Vagina (tissue), 2 donors: ENCODE results near the gene NCS1. TPM values are rescaled to one million over a fixed set of nuclear protein-coding genes. Genes with fewer than 3 reads are reported as not detected.

Experiments used
- DNase-seq, 2 donors: peaks; one replicate each; pipeline ENCODE4 v3.0.0-alpha.2; 2017; ENCODE audit errors: extremely low spot score in 2 of 2
- H3K27ac ChIP-seq: fragments of 200-600 bp; sonication (generic); one replicate; pipeline ENCODE4 v1.5.1; 2019
- H3K27me3 ChIP-seq: fragments of 200-600 bp; sonication (generic); one replicate; pipeline ENCODE4 v1.5.1; 2019
- H3K36me3 ChIP-seq, 2 donors: fragments of 200-600 bp; sonication (generic); one replicate each; pipeline ENCODE4 v1.5.1; 2017 to 2019
- H3K4me1 ChIP-seq: fragments of 200-600 bp; sonication (generic); one replicate; pipeline ENCODE4 v1.5.1; 2019
- H3K4me3 ChIP-seq, 2 donors: fragments of 200-600 bp; sonication (generic); 1 replicate in 1 of 2; 2 replicates in 1 of 2; pipeline ENCODE4 v1.5.1; 2016 to 2019
- H3K9me3 ChIP-seq: fragments of 200-600 bp; sonication (generic); one replicate; pipeline ENCODE4 v1.5.1; 2019
- POLR2A ChIP-seq, 2 donors: fragments of 450-650 bp; IDR thresholded peaks; one replicate each; pipeline ENCODE4 v1.6.1; 2017; ENCODE audit warnings: antibody characterized with exemption in 2 of 2, mild to moderate bottlenecking in 2 of 2, moderate library complexity in 2 of 2
- POLR2AphosphoS5 ChIP-seq, 2 donors: sonication (generic); formaldehyde crosslinking; IDR thresholded peaks; one replicate each; pipeline ENCODE4 v1.9.0; 2017; ENCODE audit warnings: antibody characterized with exemption in 2 of 2, mild to moderate bottlenecking in 2 of 2, low read depth in 1 of 2; ENCODE audit not compliant: insufficient read depth in 1 of 2
- intact Hi-C: fragments of 100-400 bp; cut with DNase I; formaldehyde crosslinking; loops from one replicate; pipeline ENCODE4 v1.15.1; 2023
- total RNA-seq: library from RNA; depleted of rRNA; stranded (reverse); fragments of >200 nt; gene quantifications from one replicate; pipeline ENCODE4 v1.2.3, GENCODE V29; 2016
- TF ChIP-seq, protein P1 (sequence below), 3 experiments: fragments of 450-650 bp in 2 of 3; fragments of 200-600 bp in 1 of 3; sonication (generic) in 1 of 3; IDR thresholded peaks; one replicate each; pipeline ENCODE4 v1.5.1; 2017 to 2019; ENCODE audit warnings: antibody characterized with exemption in 3 of 3, mild to moderate bottlenecking in 2 of 3, moderate library complexity in 2 of 3

NCS1 gene
- total RNA-seq, 1 donor from 2014 or later, result 20.4 TPM

DNA sequence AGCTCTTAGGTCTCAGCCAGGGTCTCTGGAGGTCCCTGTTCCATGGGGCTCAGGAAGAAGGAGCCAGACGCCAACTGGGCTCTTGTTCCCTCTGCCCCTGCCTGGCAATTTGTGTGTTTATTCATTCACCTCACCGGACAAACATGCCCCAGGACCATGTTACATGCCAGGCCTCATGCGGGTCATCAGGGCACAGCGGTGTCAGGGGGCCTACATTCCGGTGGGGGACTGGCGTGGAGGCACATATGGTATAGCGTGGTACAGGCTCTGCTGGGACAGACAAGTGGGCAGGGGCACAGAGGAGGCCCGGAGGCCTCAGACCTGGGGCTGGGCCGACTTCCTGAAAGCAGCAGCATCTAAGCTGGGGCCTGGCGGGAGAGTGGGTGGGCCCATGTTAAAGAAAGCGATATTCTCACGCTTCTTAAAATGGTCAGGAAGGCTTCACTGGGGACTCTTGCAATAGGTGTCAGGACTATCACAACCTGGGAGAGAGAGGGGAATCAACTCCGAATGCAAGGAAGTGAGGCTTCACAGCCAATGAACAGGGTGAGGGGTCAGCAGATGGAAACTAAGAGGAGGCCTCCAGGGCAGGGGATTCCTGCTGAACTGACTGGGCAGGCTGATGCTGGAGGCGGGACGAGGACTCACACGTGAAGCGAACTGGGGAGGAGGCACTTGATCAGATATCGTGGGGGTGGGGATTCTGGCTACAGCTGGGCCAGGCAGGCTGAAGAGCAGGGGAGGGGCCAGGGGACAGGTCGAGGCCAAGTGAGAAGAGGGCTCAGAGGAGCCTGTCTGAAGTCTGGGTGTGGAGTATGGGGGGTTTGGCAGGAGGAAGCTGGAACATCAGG lies 41.9 kb downstream of the NCS1 start:
- peaks cover 36% of the 10 kb centered on the region for H3K4me1 ChIP-seq
- H3K27me3 ChIP-seq, result no peaks in the 10 kb centered on the region
- intact Hi-C loops, result no loop called here
- no peaks in the 10 kb centered on the region for H3K36me3 ChIP-seq
- H3K4me3 ChIP-seq, result no peak overlapping the region
- TF ChIP-seq, protein P1, sequence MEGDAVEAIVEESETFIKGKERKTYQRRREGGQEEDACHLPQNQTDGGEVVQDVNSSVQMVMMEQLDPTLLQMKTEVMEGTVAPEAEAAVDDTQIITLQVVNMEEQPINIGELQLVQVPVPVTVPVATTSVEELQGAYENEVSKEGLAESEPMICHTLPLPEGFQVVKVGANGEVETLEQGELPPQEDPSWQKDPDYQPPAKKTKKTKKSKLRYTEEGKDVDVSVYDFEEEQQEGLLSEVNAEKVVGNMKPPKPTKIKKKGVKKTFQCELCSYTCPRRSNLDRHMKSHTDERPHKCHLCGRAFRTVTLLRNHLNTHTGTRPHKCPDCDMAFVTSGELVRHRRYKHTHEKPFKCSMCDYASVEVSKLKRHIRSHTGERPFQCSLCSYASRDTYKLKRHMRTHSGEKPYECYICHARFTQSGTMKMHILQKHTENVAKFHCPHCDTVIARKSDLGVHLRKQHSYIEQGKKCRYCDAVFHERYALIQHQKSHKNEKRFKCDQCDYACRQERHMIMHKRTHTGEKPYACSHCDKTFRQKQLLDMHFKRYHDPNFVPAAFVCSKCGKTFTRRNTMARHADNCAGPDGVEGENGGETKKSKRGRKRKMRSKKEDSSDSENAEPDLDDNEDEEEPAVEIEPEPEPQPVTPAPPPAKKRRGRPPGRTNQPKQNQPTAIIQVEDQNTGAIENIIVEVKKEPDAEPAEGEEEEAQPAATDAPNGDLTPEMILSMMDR (IDR thresholded peaks at IDR 0.05), result no peak
- TF ChIP-seq POLR2A (IDR thresholded peaks at IDR 0.05) (no peak), POLR2AphosphoS5 (IDR thresholded peaks at IDR 0.05; ENCODE audit: insufficient read depth in 1 of 2, low read depth in 1 of 2) (no peak)
- H3K9me3 ChIP-seq, result no peaks in the 10 kb centered on the region
- H3K27ac ChIP-seq, result no peak overlapping the region
- no peak for DNase-seq

DNA sequence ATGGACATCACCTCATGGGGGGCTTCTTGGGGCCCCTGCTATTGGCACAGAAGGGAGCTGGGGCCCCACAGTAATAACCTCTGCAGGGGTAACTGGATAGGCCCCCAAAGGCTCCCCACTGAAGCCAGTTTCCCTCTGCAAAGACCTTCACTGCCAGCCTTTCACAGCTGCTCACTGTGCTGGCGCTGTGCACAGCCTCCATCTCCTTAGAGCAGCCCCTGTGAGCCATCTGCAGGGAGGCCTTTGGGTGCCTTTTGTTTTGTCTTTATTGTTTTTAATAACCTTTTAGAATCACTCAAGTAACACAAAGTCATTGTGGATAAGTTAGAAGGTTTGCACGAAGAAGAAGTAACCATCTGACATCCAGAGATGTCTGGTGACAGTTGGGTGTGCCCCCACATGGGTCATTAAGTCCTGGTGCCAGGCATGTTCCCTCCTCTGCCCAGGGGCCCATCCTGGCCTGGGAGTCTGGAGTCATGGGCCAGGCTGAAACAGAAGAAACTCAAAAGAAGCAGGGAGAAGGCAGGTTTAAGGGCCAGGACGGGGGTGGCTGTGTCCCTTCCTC lies 42.7 kb downstream of the NCS1 start:
- Histone ChIP-seq H3K27me3 (no peaks in the 10 kb centered on the region), H3K36me3 (no peaks in the 10 kb centered on the region), H3K4me3 (no peak overlapping the region), H3K9me3 (no peaks in the 10 kb centered on the region), H3K27ac (no peak overlapping the region), H3K4me1 (peaks cover 37% of the 10 kb centered on the region)
- DNase-seq, result no peak
- no peak for TF ChIP-seq POLR2AphosphoS5 (IDR thresholded peaks at IDR 0.05; ENCODE audit: insufficient read depth in 1 of 2, low read depth in 1 of 2)
- TF ChIP-seq, protein P1 (IDR thresholded peaks at IDR 0.05), result no peak
- no peak for TF ChIP-seq POLR2A (IDR thresholded peaks at IDR 0.05)
- intact Hi-C loops, result no loop called here

DNA sequence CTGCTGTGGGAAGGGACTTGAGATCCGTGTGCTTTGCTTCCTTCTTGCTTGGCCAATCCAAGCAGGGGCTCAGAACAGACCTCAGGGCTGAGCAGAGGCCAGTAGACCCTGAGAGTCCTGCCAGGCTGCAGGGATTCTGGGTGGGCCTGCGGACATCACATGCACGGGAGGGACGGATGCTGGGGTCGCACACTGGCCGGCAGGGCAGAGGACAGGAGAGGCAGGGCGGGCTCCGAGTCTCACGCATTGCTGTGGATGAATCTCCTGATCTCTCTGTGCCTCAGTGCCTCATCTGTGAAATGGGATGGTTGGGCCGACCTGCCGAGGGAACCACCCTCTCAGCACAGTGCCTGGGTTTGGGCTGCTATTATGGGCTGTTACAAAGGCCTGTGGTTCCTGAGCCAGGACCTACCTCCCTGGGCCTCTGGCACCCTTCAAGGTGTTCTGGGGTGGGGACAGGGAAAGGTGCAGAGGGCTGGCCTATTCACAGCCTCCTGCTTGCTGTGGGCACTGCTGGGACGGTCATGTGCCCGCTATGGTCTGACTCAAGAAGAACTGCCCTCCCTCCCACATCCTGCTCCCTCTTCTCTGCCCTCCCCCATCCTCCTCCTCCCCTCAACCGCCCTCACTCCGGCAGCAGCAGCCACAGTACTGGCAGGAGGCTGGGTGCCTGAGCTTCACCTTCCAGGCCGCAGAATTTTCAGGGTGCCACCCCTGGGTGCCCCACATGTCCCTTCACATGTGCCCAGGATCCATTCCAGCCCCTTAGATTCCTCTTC lies 43.3 kb downstream of the NCS1 start:
- TF ChIP-seq, protein P1 (IDR thresholded peaks at IDR 0.05), result no peak
- TF ChIP-seq POLR2A (IDR thresholded peaks at IDR 0.05) (no peak), POLR2AphosphoS5 (IDR thresholded peaks at IDR 0.05; ENCODE audit: insufficient read depth in 1 of 2, low read depth in 1 of 2) (peak in 1 of 2 donors; percentile 23)
- intact Hi-C loops, result no loop called here
- Histone ChIP-seq H3K27ac (no peak overlapping the region), H3K36me3 (no peaks in the 10 kb centered on the region), H3K4me1 (peaks cover 44% of the 10 kb centered on the region), H3K4me3 (no peak overlapping the region), H3K9me3 (no peaks in the 10 kb centered on the region), H3K27me3 (no peaks in the 10 kb centered on the region)
- no peak for DNase-seq

DNA sequence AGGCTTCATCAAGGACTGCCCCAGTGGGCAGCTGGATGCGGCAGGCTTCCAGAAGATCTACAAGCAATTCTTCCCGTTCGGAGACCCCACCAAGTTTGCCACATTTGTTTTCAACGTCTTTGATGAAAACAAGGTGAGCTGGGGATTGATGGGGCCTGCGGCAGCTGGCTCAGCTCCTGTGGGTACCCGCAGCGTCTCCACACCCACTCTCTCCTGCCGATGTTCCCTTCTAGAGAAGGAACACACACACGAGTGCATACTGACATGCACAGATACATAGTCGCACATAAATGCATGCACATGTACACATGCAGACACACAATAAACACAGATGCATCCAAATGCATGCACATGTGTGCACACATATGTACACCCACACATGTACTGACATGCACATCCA lies 45.6 kb downstream of the NCS1 start:
- TF ChIP-seq POLR2AphosphoS5 (IDR thresholded peaks at IDR 0.05; ENCODE audit: insufficient read depth in 1 of 2, low read depth in 1 of 2) (no peak), POLR2A (IDR thresholded peaks at IDR 0.05) (no peak)
- TF ChIP-seq, protein P1 (IDR thresholded peaks at IDR 0.05), result no peak
- H3K27ac ChIP-seq, result no peak overlapping the region
- no peaks in the 10 kb centered on the region for H3K27me3 ChIP-seq
- H3K4me1 ChIP-seq, result peaks cover 37% of the 10 kb centered on the region
- no peak overlapping the region for H3K4me3 ChIP-seq
- DNase-seq, result no peak
- intact Hi-C loops, result no loop called here
- no peaks in the 10 kb centered on the region for H3K36me3 ChIP-seq
- H3K9me3 ChIP-seq, result no peaks in the 10 kb centered on the region
